ENCODE data around the gene OBP2B.
"Not testable (repeated sequence)": the region's sequence is repeated elsewhere in the genome, so short reads cannot be mapped to it uniquely, and the experiment has no call there.

OBP2B gene

DNA sequence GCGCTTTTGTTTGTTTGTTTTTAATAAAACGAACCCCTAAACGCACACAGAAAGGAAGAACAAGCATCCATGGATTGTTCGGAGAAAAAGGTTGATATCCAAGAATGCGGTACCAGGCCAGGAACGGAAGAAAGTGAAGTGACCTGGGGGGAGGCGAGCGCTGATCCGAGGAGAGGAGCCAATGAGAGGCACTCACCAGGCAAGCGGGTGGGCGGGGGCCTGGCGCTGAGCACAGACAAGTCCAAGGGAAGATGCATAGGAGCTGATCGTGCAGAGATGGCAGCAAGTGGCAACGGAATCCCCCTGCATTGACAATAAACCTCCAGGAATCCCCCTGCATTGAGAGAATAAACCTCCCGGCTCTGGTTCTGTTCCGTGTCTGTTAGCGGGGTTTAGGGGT, 8.4 kb downstream of the OBP2B start:
- DNase-seq, result peak; percentile 48

DNA sequence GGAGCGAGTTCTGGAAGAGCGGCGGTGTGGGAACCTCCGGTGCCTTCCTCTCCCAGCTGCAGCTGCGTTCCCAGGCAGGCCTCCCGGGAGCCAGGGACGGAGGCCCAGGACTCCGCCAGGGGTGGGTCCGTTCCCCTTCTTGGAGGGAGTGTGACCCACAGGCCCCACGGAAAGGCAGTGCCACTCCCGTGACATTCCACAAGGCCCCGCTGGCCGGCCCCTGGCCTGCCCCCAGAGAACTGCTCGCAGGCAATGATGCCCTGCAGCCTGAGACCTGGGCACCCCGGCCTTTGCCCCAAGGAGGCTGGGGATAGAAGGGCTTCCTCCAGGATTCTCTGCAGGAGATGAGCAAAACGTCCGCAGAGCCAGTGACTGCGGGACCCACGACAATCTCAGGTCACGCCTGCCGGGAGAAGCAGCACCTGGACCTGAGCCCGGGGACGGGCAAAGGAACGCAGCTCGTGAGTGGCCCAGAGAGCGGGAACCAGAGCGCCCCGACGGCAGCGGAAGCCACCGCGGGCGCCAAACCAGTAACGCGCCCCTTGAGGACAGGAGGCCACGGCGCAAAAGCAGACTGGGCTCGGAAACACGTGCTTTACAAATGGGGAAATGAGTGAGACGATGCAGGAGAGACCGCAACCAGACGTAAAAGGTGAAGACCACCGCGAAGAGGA, 9.3 kb downstream of the OBP2B start:
- DNase-seq, result peak; percentile 82

DNA sequence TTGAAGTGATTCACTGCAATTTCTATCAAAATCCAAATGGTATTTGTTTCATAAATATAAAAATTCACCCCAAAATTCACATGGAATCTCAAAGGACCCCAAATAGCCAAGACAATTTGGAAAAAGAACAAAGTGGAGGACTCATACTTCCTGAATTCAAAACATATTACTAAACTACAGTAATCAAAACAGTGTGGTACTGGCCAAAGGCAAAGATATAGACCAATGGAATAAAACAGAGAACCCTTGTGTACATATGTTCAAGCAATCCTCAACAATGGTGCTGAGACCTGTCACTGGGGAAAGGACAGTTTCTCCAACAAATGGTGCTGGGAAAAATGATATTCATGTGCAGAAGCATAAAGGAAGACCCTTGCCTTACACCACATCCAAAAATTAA, 14.0 kb downstream of the OBP2B start:
- DNase-seq, result no peak

DNA sequence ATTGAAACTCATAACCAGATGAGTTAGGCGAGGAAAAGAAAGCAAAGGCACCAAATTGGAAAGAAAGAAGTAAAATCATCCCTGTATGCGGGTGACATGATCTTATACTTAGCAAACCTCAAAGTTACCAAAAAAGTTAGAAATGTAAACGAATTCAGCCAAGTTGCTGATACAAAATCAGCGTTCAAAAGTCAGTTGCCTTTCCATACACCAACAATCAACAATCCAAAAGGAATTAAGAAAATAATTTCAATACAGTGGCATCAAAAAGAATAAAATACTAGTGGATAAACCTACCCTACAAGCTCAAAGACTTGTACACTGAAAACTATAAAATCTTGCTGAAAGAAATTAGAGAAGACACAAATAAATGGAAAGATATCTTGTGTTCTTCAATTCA, 14.5 kb downstream of the OBP2B start:
- DNase-seq, result no peak

DNA sequence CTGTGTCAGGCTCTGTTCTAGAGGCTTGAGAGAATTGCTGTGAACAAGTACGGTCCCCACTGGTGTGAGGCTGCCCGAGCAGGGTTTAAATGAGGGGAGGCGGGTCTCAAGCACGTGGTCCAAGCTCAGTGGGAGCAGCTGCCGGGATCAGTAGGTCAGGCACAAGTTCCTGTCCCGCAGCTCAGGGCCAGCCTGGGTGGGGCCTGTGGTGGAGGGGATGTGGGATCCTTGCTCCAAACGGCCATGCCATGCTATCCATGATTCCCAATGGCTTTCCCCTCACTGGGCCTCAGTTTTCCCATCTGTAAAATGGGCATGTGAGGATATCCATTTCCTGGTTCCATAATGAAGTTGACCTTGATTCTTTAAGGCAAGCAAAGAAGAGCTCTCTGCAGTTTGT, 17.1 kb downstream of the OBP2B start:
- no peak for DNase-seq

DNA sequence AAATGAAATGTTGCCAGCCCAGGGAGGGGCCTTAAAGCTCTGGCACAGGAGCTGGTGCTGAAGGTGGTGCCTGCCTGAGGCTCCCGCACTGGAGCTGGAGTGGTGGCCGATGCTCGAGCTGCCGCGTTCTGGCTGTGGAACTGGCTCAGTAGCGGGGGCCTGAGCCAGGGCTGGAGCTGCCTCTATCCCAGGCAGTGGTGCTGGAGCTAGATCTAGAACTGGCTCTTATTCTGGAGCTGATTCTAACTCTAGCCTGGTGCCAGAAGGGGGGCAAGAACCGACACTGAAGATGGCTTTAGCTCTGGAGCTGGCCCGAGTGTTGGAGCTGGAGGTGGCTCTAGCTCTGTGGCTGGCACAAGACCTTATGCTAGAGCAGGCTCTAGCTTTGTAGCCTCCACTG, 19.2 kb downstream of the OBP2B start:
- peak; percentile 40 for DNase-seq

DNA sequence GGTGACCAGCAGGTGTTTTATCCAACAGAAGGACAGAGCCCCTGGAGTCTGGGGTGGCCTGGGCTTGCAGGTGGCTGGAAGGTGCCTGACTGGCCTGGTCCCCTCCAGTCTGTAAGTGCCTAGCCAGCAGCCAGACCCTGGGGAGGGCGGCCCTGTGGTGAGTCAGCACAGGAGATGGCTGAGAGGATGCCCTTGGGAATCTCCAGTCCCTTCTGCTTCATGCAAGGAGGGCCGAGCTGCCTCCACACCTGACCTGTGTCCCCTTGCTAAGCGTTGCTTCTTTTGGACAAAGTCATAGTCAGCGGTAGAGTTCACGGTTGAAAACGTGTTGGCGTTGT, 20.2 kb downstream of the OBP2B start:
- no peak for DNase-seq

DNA sequence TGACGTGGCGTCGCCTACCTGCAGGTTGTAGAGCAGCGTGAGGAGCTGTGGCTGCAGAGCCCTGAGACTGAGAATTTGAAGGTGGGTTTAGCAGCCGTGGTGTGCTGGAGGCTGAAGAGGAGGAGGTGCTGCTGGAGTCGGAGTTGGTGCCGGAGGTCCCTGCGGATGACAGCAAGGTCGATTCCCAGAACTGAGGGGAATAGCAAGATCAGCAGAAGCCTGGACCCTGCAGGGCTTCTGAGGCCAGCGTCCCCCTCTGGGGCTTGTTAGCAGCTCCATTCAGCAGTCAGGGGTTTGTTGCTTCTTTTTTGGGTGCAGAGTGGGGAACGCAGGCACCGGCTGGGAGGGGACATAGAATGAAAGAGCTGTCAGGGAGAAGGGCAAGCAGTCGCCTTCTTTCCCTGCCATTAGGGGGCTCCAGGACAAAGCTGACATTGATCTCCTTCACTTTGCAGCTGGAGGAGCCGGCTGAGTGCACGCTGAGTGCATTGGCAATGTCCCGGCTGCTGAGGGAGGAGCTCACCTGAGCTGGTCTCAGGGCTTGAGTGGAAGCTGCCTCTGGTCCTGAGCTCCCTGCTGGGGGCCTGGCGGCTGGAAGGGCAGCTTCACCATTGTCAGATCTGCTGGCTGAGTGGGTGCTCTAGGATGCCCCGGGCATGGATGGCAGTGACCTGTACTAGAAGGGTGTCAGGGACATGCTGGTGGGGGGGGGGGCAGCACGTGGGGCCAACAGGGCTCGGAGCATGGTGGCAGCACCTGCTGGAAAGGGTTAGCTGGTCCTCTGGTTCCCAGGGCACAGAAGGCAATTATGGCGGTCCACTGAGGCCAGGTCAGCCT, 20.8 kb downstream of the OBP2B start:
- no peak for DNase-seq

DNA sequence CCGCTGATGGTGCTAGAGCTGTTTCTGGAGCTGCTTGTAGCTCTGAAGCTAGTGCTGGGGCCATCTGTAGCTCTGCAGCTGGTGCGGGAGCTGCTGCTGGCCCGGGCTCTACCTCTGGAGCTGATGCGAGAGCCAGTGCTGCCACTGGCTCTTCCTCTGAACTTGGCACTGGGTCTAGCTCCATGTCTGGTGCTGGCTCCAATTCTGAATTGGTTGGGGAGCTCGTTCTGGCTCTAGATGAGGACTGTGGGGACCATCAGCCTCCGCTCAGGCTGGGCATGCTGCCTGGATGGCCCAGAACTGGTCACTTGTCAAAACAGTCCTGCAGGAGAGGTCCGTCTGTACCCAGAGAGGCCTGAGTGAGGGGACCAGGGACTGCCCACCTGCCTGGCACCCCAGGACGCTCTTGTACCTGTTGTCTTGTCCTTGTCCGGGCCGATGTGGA, 21.5 kb downstream of the OBP2B start:
- DNase-seq, result no peak

DNA sequence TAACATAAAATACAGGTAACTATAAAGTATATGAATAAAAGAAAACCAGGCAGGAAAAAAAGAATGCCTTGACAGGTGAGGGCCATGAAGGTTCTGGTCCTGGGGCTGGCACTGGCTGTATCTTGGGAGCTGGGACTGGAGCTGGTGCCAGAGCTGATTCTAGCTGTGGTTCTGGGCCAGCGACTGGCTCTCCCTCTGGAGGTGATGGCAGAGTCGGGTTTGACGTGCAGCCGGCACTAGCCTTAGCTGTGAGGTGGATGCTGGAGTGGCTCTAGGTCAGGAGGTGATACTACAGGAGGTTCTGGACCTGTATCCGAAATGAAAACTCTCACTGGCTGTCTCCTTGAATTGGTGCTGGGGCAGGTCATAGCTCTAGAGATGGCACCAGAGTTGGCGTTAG, 22.3 kb downstream of the OBP2B start:
- DNase-seq, result no peak

DNA sequence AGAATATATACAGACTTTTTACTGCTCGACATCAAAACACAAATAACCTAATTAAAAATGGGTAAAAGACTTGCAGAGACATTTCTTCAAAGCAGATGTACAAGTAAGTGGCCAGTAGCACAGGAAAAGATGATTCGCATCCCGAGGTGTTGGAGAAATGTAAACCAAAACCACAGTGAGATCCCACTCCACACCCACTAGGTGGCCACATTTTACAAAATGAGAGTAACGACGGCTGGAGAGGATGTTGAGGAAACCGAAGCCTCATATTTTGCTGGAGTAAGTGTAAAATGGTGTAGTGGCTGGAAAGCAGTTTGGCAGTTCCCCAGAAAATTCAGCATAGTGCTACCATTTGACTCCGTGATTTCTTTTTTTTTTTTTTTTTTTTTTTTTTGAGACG, 24.1 kb downstream of the OBP2B start:
- no peak for DNase-seq

DNA sequence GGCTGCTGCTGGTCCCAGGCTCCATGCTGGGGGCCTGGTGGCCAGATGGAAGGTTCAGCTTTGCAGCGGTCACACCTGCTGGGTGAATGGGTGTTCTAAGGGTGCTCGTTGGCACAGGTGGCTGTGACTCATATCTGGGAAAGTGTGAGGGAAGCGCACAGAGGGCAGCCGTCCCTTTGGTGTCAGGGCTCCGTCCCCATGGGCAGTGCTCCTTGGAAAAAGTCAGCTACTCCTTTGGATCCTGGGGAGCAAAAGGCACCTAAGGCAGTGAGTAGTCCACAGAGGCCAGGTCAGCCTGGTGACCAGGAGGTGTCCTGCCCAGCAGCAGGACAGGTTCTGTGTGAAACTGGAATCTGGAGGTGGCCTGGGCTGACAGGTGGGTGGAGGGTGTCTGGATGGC, 26.9 kb downstream of the OBP2B start:
- DNase-seq, result no peak

DNA sequence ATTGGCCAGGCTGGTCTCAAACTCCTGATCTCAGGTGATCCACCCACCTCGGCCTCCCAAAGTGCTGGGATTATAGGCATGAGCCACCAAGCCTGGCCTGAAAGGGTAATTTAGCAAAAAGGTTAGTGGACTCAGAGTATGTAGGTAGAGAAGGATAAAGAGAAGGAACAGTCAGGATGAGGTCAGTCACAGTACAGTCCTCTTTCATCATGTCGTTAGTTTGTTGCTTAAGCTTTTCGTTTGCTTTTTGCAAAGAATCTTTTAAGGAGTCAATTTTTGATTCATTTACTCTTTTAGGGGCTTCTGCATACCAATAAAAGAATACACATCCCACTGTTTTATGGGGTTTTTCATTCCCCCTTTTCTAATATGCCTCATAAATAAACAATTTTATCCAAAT, 27.5 kb downstream of the OBP2B start:
- no peak for DNase-seq

DNA sequence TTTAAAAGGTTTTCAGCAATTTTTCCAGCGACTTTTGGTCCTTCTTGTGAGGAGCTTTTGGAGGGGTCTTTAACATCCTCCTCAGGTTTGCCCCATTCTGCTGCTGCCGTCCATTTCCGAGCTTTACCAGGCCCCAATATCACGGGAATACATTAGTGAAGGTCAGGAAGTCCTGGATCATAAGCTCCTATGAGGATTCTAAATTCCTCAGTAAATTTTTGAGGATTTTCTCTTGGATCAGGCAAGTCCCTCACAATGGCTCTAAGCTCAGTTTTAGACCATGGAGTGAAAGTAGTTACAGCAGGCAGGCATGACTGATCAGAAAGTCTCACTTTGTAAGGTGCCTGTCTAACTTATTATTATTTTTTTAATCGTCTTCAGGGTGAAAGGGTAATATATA, 28.1 kb downstream of the OBP2B start:
- no peak for DNase-seq

DNA sequence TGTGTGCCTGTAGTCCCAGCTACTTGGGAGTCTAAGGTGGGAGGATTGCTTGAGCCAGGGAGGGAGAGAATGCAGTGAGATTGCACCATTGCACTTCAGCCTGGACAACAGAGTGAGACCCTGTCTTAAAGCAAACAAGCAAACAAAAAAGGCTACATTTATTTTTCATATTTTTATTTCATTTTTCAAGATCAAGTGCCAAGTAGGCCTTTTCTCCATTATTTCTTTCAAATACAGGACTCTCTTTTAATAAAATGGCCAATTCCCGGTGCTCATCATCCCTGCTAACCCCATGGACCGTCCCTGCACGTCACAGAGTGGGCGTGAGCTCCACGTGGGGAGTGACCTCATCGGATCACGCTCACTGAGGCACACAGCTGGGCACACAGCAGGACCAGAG, 36.0 kb downstream of the OBP2B start:
- no peak for DNase-seq

DNA sequence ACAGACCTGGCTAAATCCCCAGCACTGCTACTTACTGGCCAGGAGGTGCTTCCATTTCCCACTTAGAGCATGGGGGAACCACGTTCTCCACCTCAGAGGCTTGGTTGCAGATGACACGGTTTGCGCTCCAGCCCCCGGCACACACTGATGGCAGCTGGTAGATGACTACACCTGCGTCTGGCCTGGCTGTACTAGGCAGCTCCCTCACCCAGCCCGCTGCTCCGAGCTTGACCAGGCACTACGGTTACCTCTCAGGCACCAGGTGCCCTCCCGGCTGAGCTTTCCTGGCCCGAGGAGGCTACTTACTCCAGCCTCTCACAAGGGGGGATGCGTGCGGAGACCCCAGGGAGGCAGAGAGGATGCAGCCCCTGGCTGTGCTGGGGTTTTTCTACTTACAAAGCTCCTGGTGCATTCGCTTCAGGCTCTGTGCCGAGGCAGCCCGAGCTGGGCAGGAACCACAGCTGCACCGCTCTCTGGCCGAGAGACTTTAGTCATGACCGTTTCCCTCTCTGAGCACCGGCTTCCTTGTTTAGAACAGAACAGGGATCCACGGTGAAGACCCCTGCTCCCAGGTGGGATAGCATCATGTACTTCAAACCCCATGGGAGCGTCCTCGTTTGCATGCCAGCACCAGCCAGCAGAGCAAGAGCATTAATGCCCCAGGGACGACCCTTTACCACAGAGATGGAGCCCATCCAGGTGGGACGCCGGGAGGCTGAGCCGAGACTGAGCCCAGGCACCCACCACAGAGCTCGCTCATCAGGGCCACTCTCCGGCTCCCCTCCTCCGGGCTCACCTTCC, 37.7 kb downstream of the OBP2B start:
- no peak for DNase-seq

DNA sequence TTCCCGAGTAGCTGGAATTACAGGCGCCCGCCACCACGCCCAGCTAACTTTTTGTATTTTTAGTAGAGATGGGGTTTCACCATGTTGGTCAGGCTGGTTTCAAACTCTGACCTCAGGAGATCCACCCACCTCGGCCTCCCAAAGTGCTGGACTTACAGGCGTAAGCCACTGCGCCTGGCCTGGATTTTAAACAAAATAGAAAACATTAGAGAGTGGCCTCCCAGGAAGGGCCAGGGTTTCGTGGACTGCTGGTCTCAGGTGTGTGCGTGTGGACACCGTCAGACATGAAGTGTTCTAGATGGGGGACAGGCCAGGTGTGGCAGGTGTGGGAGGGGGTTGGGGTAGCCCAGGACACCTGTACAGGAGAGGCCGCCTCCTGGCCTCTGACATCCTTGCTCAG, 38.3 kb downstream of the OBP2B start:
- no peak for DNase-seq

DNA sequence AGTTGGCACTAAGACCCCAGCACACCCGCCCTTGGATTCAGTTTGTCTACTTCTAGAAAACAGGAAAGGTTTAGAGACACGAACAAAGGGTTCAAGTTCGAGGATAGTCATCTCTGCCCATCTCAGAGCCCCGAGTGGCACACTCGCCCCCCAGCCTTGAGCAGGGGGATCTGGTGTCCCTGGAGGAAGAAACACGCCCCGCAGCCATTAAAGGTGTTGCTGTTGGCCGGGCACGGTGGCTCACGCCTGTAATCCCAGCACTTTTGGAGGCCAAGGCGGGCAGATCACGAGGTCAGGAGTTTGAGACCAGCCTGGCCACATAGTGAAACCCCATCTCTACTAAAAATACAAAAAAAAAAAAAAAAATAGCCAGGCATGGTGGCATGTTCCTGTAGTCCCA, 39.4 kb downstream of the OBP2B start:
- not testable (repeated sequence) for DNase-seq

DNA sequence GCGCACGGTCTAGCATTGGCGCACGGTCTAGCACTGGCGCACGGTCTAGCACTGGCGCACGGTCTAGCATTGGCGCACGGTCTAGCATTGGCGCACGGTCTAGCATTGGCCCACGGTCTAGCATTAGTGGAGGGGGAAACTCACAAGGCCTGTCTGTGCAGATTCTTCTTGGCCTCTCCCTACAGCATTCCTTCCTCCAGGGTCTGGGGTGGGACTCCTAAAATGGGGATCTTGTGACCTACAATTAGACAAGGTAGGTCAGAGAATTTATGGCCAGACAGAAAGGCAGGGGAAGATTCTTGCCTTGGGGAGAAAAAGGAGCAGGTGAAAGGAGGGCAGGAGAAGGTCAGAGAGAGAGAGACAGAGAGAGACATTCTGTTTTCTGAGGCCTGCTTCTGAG, 39.9 kb downstream of the OBP2B start:
- DNase-seq, result no peak

DNA sequence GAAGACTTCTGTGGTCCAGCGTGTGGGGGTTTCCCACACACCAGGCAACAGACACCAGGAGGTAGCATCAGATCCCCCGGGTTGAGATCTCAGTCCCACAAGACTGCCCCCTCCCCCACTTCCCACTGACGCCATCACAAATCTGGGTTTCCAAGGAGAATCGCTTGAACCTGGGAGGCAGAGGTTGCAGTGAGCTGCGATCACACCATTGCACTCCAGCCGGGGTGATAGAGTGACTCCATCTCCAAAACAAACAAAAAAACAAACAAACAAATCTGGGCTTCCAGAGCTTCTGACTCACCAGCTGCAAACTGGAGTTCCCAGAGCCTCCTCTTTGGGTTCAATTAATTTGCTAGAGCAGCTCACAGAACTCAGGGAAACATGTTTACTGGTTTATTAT, 40.6 kb downstream of the OBP2B start:
- no peak for DNase-seq

DNA sequence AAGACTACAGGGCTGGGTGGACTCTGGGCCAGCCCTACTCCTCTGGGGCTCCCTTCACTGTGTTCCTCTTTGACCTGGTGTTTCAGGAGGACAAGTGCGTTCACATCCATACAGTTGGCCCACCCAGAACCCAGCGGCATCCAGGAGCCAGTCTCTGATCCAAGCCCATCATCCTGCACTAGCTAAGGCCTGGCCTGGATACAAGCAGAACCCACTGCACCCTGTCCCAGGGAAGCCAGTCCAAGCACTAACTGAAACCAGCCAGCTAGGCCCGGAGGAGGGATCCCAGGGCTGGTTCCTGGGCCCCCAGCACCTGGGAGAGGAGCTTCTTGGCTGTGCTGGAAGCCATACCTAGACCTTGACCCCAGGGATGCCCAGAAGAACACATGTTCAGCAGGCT, 41.3 kb downstream of the OBP2B start:
- DNase-seq, result no peak

DNA sequence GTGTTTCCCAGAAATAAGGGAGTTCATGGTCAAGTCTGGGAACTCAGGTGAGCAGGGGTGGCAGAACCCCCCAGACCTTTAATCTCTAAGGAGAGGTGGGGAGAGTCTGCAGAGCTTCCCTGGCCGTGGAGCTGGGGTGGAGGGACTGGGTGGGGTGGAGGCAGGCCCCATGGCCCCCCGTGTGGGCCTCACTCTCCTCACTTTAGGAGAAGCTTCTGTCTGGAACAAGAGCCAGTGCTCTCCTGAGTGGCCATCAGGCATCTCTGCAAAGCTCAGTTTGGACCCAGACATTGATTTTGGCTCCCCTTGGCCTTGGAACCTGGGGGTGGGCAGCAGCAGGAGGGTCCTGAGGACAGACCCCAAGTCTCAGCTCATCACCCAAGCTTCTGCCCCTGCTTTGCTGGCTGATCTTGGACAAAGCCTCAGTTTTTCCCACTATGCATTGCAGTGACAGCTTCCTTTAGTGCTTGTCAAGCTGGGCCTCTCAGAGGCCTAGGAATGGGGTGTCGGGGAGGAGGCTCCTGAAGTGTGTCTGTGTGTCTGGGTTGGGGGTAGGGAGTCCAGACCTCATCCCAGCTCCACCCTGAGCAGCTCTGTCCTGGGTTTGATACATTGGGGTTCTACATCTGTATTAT, 41.8 kb downstream of the OBP2B start:
- no peak for DNase-seq

DNA sequence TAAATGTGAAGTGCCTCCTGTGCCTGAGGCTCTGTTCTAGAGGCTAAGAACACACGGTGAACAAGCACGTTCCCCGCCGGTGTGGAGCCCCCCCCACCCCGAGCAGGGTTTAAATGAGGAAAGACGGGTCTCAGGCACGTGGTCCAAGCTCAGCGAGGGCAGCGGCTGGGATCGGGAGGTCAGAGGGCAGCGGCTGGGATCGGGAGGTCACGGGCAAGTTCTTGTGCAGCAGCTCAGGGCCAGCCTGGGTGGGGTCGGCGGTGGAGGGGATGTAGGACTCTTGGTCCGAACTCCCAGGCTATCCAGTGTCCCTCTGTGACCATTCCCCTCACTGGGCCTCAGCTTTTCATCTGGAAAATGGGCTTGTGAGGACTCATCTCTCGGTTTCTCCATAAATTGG, 42.7 kb downstream of the OBP2B start:
- no peak for DNase-seq

DNA sequence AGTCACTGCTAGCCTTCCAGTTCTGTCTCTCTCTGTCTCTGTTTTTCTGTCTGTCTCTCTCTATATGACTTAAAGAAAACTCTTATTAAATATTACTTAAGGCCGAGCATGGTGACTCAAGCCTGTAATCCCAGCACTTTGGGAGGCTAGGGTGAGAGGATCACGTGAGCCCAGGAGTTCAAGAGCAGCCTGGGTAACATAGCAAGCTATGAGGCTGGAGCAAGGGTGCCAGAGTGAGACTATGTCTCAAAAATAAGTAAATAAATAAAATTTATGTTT, 43.7 kb downstream of the OBP2B start:
- DNase-seq, result no peak

Data from activated CD8-positive, alpha-beta memory T cell treated with anti-CD3 and anti-CD28 coated beads for 24 hours (primary cell).